GM19324 (cell line): ENCODE results near the gene INPP4B.

Source experiments
- ATAC-seq: cut with Tn5 transposase; IDR thresholded peaks from one replicate; pipeline ENCODE4 v1.9.1; 2021; ENCODE audit warnings: mild to moderate bottlenecking, moderate library complexity; ENCODE audit not compliant: unreplicated experiment, low FRiP score

Gene INPP4B

DNA sequence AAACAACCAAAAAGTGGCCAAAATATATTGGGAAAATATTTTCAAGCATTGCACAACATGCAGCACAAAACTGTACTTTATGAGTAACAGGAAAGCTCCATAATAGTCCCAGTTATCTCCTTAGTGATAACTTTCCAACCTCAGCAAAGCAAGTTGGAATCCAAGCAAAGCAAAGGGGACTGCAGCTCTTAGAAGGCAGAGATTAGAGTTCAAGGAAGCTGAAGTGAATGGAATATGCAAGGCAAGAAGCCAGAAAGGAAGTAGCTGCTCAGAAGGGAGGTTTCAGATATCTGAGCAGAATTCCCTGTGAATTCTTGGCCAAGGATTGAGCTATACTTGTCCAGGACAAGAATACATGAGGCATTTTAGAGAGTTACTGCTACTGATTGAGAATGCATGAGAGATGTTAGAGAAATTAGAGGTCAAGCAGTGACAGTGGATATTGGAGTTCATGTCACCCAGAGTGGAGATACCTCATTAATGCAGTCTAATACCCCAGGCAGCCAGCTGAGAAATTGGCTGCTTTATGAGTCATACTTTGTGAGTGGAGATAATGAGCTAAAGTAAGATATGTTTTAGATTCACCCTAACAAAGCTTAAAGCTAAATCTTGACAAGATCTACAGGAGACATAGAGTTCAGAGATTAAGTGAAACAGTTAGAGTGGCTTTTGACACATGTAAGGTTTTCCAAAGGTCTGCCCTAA is 102.8 kb downstream of the INPP4B start:
- no peak for ATAC-seq

- no peak for ATAC-seq
Observed at GRCh38 chr4:142741995-142742394, 104.1 kb downstream of the INPP4B start.

- ATAC-seq: no peak
Observed at GRCh38 chr4:142728233-142728632, 117.9 kb downstream of the INPP4B start.

DNA sequence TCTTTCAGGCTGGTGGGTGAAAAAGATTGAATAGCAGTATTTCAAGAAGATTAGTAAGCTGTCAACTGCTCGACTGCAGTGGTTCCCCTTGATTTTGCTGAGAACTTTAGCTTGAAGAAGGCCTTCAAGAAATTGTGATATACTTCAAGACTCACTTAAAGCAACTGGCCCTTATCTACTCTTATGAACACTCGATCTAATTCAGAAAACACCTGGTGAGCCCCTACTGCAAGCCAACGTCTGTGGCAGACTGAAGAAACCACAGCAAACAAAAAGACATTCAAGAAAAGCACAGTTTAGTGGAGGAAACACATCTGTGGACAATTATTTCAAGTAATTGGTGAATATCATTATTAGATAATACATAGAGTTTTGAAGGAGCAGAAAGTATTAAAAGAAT is 119.0 kb downstream of the INPP4B start:
- ATAC-seq: no peak

DNA sequence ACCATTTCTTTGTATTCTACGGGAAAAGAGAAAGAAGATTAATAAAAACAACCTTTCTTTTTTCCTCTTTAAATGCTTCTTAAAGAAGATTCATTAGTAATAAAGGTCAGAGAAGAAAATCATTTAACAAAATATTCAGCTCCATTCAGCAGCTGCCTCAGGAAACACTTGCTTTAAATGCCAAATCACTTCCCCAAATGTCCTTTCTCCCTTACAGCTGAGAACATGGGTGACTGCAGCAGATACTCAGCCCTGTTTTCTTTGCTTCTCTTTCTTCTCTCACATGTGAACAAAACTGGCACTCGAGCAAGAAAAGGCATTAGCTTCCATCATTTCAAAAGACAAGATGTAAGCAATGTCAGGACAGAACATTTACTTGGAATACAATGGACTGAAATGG is 120.2 kb downstream of the INPP4B start:
- ATAC-seq: no peak

DNA sequence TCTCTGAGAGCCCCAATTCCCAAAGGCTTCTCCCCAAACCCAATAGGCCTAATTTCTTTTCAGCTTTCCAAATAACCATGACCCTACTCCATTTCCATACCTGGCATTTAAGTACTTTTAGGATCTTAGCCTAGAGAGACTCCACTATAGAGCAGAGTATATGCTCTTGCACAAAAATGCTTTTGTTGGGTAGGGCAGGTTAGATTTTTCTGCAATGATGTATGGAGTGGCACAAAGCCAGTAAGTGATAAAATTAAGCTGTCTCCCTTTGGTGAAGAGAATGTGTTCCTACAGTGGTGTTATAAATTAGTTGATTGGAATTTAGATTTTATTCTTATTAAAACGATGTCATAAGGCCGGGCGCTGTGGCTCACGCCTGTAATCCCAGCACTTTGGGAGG is 124.9 kb downstream of the INPP4B start:
- ATAC-seq: no peak

DNA sequence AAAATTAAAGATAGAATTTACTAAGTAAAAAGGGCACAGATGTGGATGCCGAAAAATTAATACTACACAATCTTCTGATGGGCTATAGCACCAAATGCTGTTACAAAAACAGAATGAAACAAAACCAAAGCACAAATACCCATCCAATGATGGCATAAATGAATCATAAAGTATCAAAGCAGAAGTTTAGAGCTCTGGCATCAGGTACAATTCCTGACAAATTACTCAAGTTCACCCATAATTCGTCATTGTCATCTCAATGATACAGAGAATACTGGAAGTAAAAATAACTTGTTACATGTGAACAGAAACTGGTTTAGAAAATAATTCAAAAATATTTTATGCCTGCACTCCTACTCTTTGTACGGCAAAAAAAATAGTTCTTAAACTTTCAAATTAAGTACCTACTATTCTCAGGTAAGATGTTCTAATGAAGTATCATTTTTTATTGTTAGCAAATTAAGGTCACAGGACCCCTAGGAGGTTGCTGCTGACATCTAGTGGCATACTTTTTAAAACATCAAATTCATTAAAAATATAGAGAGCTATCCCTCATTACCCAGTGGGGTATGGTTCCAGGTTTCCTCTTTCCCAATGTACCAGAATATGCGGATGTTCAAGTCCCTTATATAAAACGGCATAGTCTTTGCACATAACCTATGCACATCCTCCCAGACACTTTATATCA is 126.1 kb downstream of the INPP4B start:
- ATAC-seq: no peak

DNA sequence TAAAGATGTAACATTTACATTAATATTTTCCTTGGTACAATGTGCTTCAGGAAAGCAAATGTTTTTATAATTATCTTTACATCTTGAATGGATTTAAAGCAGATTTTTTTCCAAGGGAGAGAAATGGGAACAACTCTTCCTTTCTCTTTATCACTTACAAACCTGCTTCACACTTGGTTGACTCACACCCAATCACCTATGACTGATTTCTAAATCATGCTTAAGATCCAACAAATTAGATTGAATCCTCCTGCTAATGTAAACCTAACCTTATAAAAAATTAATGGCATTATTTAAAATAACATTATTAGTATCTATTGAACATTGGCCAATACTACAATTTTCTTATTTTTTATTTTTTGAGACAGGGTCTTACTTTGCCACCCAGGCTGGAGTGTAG is 127.1 kb downstream of the INPP4B start:
- no peak for ATAC-seq

DNA sequence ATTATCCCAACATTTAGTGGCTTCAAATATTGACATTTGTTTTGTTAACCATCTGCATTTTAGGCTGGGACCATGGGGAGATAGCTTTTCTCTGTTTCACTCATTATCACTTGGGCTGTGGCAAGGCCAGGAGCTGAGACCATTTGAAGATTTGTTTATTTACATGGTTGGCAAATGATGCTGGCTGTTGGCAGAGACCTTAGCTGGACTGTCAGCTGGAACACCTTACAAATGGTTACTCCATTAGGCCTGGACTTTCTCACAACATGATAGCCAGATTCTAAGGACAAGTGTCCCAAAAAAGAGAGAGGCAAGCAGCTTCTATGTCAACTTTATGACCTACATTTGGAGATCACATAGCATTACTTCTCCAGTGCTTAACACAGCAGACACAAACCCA is 130.4 kb downstream of the INPP4B start:
- no peak for ATAC-seq

DNA sequence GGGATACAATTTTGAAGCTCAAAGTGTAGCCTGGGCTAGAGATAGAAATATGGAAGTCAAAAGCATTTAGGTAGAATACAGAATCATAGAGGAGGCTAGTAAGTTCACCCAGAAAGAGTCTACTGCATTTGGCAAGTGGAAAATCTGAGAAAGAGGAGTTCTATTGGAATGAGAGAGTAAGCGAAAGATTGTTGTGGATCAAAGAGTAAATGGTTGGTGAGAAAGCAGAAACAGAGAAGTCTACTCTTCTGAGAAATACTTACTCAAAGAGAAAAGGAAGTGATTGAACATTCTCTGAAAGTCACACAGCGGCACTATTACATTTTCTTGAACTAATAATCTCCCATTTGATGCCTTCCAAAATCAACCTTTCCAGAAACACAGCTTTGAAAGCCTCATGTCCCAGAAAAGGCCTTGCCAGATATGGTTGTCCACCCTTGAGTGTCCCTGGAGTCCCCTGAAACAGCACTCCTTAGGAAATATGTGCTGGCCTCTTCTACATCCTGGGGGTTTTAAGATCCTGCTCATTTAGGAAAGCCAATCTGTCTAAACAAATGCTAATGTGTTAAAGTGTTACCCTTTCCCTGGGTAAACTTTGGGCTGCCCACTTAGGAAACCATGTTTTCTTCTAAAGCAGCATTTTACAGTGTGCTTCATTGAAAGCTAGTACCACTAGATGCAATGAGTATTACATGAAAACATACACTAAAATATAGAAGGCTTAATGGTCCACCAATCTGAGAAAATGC is 132.6 kb downstream of the INPP4B start:
- no peak for ATAC-seq

DNA sequence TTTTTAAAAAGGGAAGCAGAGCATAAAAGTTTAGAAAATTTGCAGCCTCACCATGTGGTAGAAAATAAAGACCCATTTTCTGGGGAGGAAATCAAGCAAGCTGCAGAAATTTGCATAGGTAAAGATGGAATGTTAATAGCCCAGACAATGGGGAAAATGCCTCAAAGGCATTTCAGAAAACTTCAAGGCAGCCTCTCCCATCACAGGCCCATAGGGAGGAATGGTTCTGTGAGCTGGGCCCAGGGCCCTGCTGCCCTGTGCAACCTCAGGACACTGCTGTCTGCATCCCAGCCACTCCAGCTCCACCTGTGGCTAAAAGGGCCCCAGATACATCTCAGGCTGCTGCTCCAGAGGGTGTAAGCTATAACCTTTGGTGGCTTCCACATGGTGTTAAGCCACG is 137.9 kb downstream of the INPP4B start:
- ATAC-seq: no peak

DNA sequence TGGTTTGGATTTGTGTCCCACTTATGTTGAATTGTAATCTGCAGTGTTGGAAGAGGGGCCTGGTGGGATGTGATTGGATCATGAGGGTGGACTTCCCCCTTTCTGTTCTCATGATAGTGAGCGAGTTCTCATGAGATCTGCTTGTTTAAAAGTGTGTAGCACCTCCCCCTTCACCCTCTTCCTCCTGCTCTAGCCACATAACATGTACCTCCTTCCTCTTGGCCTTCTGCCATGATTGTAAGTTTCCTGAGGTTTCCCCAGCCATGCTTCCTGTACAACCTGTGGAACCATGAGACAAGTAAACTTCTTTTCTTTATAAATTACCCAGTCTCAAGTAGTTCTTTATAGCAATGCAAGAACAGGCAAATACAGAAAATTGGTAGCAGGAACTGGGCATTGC is 138.7 kb downstream of the INPP4B start:
- no peak for ATAC-seq

DNA sequence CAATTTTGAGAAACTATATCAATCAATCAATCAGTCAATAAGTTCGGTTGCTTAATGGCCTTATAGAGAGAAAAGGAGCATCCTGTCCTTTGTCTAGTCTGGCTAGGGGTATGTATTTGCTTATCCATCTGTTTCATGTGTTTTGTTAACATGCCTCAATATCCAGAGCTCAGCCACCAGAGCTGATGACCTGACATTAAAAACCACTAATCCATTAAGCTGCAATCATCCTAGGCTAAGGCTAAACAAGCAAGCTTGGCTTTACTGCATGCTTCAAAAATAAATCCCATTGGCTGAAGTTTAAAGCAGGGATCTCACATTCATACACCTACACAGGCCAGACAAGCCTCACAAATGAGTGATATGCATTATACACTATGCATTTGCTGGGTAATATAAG is 139.7 kb downstream of the INPP4B start:
- no peak for ATAC-seq

DNA sequence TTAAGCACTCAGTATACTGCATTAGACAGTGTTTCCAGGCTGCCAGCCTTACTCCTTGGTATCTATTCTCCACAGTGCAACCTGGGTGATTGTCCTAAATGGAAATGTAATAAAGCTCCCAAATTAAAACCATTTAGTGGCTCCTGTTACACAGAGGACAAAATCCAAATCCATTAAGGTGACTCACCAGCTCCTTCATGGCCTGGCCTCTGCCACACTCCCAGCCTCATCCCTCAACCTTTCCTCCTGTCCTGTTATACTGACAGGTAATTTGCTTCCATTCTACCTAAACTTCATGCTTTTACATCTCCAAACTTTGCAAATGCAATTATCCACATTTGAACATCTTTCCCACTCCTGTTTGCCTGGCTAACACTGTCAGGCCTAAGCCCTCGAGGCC is 140.3 kb downstream of the INPP4B start:
- no peak for ATAC-seq

DNA sequence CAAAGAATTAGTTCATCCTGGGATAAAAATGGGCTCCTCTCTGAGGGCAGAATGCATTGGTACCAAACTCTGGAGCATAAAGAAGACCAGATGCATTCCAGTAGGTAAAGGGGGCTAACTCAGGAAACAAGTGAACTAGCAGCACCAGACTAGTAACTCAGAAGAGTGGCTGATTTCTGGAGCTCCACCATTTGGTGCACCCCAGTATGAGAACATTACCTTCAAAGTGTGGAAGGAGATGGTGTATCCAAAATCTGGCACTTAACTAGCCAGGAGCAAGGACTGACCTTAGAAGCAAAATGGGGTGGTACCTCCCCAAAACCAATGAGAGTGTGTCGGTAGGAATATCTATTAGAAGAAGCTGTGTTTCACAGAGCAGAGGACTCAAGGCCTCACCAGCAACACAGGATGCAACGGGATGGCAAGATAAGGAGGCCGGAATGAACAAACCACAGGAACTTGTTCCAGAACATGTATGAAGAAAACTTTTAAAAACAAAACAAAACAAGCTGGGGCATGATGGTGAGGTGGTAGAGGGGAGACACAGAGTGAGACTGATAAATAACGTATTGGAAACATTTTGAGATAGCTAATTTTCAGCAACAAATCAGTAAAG is 142.3 kb downstream of the INPP4B start:
- no peak for ATAC-seq

DNA sequence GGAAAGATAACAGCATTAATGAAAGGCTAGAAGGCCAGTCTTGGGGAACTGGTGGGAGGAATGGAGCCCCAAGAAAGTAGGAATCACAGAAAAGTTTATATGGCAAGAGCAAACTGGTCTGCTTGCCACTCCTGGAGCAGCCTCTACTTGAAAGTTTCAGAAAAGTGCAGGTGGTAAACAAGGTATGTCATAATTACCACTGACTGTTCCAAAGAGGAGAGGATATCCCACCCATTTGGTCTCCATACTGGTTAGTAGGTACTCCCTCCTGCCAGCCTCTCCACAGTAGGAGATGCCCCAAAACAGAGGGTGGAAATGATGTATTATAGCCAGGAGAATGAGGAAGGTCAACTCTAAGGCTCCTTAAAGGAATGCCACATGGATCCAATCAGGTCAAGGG is 145.1 kb downstream of the INPP4B start:
- no peak for ATAC-seq

GRCh38 chr4:142700531-142700930 is 145.6 kb downstream of the INPP4B start:
- ATAC-seq: no peak

DNA sequence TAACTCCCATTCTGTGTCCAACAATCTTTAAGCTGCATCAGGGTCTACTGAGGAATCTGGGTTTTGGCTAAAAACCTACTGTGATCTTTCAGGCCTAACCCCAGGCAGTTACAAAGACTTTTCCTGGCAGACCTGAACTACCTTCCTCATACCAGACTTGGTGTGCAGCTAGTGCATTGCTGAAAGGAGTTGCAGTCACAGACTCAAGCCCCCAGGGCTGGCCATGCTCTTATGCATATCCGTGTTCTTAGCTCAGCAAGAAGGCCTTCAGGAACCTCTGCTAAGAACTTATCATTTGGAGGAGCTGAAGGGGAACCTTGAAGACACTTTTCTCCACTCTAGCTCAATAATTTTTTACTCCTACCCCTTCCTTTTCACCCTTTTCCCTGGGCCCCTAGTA is 147.5 kb downstream of the INPP4B start:
- ATAC-seq: no peak

GRCh38 chr4:142697928-142698327 is 148.2 kb downstream of the INPP4B start:
- ATAC-seq: no peak

DNA sequence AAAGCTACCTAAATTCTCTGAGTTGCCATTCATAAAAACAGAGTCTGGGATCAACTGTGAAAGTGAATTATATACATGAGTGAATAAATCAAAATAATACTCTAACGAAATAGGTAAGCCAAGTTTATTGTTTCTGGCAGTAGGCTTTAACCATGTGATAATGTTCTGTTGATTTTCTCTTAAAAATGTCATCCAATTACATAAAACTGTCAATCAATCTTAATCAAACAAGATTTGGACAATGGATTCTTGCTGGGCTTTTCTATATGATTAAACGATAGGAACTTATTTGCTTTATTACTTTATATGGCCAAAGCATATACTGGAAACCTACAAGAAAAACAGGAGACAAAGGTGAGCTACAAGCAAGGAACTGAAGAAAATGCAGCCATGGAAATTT is 148.8 kb downstream of the INPP4B start:
- ATAC-seq: no peak
